ENCODE results near the gene EPHB2.

The EPHB2 gene

DNA sequence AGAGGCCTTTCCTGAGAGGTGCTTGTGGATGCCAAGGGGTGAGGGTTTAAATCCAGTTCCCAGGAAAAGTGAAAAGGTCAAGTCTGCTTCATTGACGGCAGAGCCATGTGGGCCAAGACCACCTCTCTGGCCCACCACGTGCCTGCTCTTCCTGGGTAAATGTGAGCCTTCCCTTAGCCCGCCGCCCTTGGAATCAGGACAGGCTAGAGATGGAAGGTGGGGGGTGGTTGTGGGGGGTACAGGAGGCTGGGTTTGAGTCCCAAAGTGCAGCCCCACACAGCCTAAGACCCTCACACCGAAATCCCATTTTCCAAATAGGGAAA is 104.4 kb downstream of the EPHB2 start:
- DNase-seq (ENCODE audit: insufficient read length, low spot score) (no peak), FAIRE-seq (no peak)
- TF ChIP-seq POLR2AphosphoS5 (IDR thresholded peaks at IDR 0.05; ENCODE audit: low read depth, low read length): no peak
- TF ChIP-seq POLR2A (IDR thresholded peaks at IDR 0.05; ENCODE audit: low read depth, low read length): no peak
- TF ChIP-seq PAX5 (IDR thresholded peaks at IDR 0.05; ENCODE audit: insufficient read depth, low read length, severe bottlenecking): no peak
- no peak for TF ChIP-seq TAF1 (IDR thresholded peaks at IDR 0.05; ENCODE audit: low read depth, low read length)
- no peak for TF ChIP-seq POU2F2 (IDR thresholded peaks at IDR 0.05; ENCODE audit: low read depth, low read length)
- TF ChIP-seq SPI1 (IDR thresholded peaks at IDR 0.05; ENCODE audit: low read depth, low read length): no peak

DNA sequence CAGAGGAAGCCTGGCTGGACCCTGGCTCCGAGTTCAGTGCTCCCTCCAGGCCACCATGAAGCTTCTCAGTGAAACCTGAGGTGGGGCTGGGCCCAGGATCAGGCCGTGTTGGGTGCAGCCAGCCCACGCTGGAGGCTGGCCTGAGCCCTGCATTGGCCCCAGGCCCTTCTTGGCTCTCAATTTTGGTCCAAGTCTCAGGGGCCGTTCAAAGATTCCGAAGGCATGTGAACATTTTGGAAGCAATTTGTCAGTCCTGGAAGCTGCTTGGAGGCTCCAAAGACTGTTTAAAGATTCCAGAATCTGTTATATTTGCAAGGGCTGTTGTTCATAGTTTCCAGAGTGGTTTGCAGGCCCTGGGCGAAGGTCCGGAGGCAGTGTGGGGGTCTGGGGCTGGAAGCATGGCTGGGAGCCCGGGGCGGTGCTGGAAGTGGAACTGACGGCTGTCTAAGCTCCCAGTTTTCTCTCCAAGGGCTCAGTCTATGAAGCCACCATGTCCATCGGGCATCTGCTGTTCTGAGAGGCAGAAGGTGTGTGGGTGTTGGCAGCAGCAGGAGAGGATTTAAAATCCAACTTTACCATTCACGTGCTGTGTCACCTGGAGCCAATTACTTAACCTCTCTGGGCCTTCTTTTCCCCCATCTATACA is 104.9 kb downstream of the EPHB2 start:
- TF ChIP-seq POLR2AphosphoS5 (IDR thresholded peaks at IDR 0.05; ENCODE audit: low read depth, low read length): no peak
- no peak for TF ChIP-seq POLR2A (IDR thresholded peaks at IDR 0.05; ENCODE audit: low read depth, low read length)
- no peak for TF ChIP-seq SPI1 (IDR thresholded peaks at IDR 0.05; ENCODE audit: low read depth, low read length)
- no peak for TF ChIP-seq POU2F2 (IDR thresholded peaks at IDR 0.05; ENCODE audit: low read depth, low read length)
- no peak for TF ChIP-seq TAF1 (IDR thresholded peaks at IDR 0.05; ENCODE audit: low read depth, low read length)
- TF ChIP-seq PAX5 (IDR thresholded peaks at IDR 0.05; ENCODE audit: insufficient read depth, low read length, severe bottlenecking): no peak
- FAIRE-seq: no peak
- no peak for DNase-seq (ENCODE audit: insufficient read length, low spot score)

DNA sequence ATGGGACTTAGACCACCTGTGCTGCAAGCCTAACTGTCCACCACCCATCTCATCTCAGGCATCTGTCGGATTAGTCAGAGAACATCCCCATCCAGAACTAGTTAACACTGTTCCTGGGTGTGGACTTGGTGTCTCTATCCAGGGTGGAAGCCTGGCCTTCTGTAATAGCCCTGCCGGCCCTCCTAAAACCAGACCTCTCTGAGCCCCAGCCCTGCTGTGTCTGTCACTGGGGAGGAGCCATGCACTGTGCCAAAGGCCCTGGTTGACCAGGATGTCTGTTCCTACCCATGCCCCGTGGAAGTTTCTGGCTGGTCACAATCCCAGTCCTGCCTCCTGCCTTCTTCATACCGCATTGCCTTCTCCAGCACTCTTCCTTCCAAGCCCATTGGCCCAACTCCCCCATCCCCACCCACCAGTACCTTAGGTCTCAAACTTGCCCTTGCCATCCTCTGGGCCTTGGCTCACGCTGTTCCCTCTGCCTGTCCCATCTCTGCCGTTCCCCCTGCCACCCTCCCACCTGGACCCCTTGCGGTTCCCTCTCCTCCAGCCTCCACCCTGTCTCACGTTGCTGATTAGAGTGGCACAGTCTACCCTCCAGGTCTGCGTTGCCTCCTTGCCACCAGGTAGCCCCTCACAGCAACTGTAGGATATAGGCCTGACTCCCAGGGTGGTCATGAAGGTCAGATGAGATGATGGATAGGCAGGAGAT is 105.6 kb downstream of the EPHB2 start:
- no peak for FAIRE-seq
- TF ChIP-seq POLR2AphosphoS5 (IDR thresholded peaks at IDR 0.05; ENCODE audit: low read depth, low read length) (no peak), POLR2A (IDR thresholded peaks at IDR 0.05; ENCODE audit: low read depth, low read length) (no peak), POU2F2 (IDR thresholded peaks at IDR 0.05; ENCODE audit: low read depth, low read length) (no peak), PAX5 (IDR thresholded peaks at IDR 0.05; ENCODE audit: insufficient read depth, low read length, severe bottlenecking) (no peak), TAF1 (IDR thresholded peaks at IDR 0.05; ENCODE audit: low read depth, low read length) (no peak), SPI1 (IDR thresholded peaks at IDR 0.05; ENCODE audit: low read depth, low read length) (no peak)
- DNase-seq (ENCODE audit: insufficient read length, low spot score): no peak

DNA sequence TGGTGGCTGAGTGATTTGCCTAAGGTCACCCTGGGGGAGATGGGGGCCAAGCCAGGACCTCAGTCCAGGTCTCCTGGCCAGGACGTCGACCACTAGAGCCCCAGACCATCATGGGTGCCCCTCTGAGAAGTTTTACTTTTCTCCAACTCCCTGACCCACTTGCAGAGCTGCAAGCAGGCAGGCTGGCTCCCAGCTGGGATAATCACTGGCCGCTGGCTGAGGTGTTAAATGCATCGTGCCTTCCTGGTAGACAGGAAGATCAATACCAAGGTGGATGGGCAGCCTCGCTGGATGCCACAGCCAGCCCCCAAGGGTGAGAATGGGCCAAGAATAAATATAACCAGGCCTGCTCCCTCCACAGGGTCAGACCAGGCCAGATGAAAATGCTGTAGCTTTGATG is 106.2 kb downstream of the EPHB2 start:
- FAIRE-seq (no peak), DNase-seq (ENCODE audit: insufficient read length, low spot score) (no peak)
- TF ChIP-seq SPI1 (IDR thresholded peaks at IDR 0.05; ENCODE audit: low read depth, low read length): no peak
- TF ChIP-seq PAX5 (IDR thresholded peaks at IDR 0.05; ENCODE audit: insufficient read depth, low read length, severe bottlenecking): no peak
- no peak for TF ChIP-seq POU2F2 (IDR thresholded peaks at IDR 0.05; ENCODE audit: low read depth, low read length)
- TF ChIP-seq POLR2AphosphoS5 (IDR thresholded peaks at IDR 0.05; ENCODE audit: low read depth, low read length): no peak
- no peak for TF ChIP-seq POLR2A (IDR thresholded peaks at IDR 0.05; ENCODE audit: low read depth, low read length)
- no peak for TF ChIP-seq TAF1 (IDR thresholded peaks at IDR 0.05; ENCODE audit: low read depth, low read length)

DNA sequence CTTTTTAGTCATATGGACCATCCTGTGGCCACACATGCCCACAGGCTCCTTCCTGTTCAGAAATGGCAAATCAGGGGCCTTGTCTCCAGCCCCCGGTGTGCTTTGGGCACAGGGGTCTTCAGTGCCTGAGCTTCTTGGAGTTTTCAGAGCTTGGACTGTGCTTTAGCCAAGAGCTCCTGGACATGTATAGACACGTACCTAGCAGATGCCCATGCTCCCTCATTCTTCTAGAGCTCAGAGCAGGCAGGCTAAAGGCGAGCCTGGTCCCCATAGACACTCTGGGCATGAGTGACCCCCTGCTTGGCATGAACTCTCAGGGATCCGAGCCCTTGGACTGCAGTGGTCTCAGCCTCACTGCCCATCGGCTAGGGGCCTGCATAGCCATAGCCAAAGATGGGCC is 106.8 kb downstream of the EPHB2 start:
- DNase-seq (ENCODE audit: insufficient read length, low spot score) (no peak), FAIRE-seq (no peak)
- TF ChIP-seq POU2F2 (IDR thresholded peaks at IDR 0.05; ENCODE audit: low read depth, low read length) (no peak), POLR2AphosphoS5 (IDR thresholded peaks at IDR 0.05; ENCODE audit: low read depth, low read length) (no peak), SPI1 (IDR thresholded peaks at IDR 0.05; ENCODE audit: low read depth, low read length) (no peak), PAX5 (IDR thresholded peaks at IDR 0.05; ENCODE audit: insufficient read depth, low read length, severe bottlenecking) (no peak), TAF1 (IDR thresholded peaks at IDR 0.05; ENCODE audit: low read depth, low read length) (no peak)

DNA sequence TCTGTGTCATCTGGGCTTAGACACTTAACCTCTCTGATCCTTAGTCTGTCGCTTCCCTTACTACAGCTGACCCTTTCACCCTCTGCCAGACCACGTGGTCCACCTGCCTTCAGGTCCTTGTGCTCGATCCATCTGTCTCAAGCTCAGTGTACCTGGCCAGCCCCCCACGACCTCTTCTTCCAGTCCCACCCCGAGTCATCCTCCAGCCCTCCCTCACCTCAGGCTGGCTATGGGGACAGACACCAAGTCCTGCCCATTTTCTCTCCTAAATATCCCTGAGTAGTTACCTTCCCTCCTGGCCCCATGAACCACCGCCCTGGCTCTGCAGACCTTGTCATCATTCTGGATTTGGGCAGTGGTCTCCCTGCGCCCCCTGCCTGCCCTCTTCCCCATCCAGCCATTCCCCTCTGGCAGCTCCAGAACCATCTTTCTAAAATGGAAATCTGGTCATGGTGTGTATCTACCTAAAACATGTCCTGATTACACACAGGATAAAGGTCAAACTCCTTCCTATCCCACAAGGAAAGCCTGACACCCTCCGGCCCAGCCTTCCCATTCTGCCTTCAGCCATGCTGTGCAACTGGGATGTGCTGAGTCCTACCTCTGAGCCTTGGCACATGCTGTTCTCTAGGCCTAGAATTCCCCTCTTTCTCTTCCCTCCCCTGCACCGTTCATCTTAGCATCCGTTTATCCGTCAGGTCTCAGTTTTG is 107.6 kb downstream of the EPHB2 start:
- DNase-seq (ENCODE audit: insufficient read length, low spot score) (no peak), FAIRE-seq (no peak)
- TF ChIP-seq POU2F2 (IDR thresholded peaks at IDR 0.05; ENCODE audit: low read depth, low read length) (no peak), POLR2AphosphoS5 (IDR thresholded peaks at IDR 0.05; ENCODE audit: low read depth, low read length) (no peak), PAX5 (IDR thresholded peaks at IDR 0.05; ENCODE audit: insufficient read depth, low read length, severe bottlenecking) (no peak), SPI1 (IDR thresholded peaks at IDR 0.05; ENCODE audit: low read depth, low read length) (no peak), TAF1 (IDR thresholded peaks at IDR 0.05; ENCODE audit: low read depth, low read length) (no peak), POLR2A (IDR thresholded peaks at IDR 0.05; ENCODE audit: low read depth, low read length) (no peak)

DNA sequence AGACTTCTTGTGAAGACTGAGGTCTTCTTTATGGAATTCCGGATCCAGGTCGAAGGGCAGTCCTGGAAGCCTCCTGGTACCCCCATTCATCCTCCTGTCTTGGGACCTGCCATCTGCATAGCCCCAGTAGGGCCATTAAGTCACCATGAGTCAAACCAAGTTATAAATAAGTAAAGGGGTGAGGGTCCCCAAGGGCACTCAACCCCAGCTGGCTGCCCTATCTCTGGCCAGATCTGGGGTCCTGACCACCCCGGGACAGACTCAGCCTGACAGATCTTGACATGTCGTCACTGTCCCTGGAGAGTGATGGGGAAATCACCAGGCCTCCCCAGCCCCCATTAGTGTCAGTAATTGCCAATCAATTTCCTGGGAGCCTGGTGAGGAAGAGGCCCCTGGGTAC is 108.7 kb downstream of the EPHB2 start:
- no peak for FAIRE-seq
- TF ChIP-seq POU2F2 (IDR thresholded peaks at IDR 0.05; ENCODE audit: low read depth, low read length) (no peak), POLR2A (IDR thresholded peaks at IDR 0.05; ENCODE audit: low read depth, low read length) (no peak), TAF1 (IDR thresholded peaks at IDR 0.05; ENCODE audit: low read depth, low read length) (no peak), POLR2AphosphoS5 (IDR thresholded peaks at IDR 0.05; ENCODE audit: low read depth, low read length) (no peak), SPI1 (IDR thresholded peaks at IDR 0.05; ENCODE audit: low read depth, low read length) (no peak), PAX5 (IDR thresholded peaks at IDR 0.05; ENCODE audit: insufficient read depth, low read length, severe bottlenecking) (no peak)

DNA sequence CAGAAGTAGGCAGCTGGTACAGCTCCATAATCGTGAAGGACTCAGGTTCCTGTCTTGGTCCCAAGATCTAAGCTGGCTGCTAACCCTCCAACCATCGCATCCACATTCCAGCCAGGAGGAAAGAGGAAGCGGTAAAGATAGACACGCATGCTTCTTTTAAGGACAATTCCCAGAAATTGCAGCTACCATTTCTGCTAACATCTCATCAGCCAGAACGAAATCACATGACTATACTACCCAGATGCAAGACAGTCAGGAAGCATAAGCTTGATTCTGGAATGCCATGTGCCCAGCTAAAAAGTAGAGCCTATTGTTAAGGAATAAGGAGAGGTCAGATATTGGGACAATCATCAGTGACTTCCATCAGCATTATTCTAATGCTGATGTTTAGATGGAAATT is 110.4 kb downstream of the EPHB2 start:
- no peak for DNase-seq (ENCODE audit: insufficient read length, low spot score)
- FAIRE-seq: no peak
- no peak for TF ChIP-seq POU2F2 (IDR thresholded peaks at IDR 0.05; ENCODE audit: low read depth, low read length)
- TF ChIP-seq POLR2A (IDR thresholded peaks at IDR 0.05; ENCODE audit: low read depth, low read length): no peak
- no peak for TF ChIP-seq PAX5 (IDR thresholded peaks at IDR 0.05; ENCODE audit: insufficient read depth, low read length, severe bottlenecking)
- TF ChIP-seq TAF1 (IDR thresholded peaks at IDR 0.05; ENCODE audit: low read depth, low read length): no peak

More for the DNA sequence above, 108.7 kb downstream of the EPHB2 start:
- DNase-seq (ENCODE audit: insufficient read length, low spot score): no peak

DNA sequence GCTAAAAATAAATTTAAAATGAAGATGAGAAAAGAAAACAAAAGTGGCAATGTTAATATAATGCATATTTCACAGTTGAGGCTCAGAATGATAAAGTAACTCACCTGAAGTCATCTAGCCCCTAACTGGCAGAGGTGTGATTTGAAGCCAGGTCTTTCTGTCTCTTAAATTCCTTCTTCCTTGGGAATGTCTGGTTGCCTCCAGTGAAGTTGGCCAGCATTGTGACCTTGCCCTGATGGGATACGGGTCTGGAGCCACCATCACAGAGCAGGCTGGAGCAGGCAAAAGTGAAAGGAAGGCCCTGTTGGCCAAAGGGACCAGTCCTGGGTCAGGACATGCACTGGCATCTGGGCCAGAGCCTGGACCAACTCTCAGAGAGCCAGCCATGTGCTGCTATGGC is 111.7 kb downstream of the EPHB2 start:
- TF ChIP-seq POLR2A (IDR thresholded peaks at IDR 0.05; ENCODE audit: low read depth, low read length): no peak
- TF ChIP-seq TAF1 (IDR thresholded peaks at IDR 0.05; ENCODE audit: low read depth, low read length): no peak
- TF ChIP-seq PAX5 (IDR thresholded peaks at IDR 0.05; ENCODE audit: insufficient read depth, low read length, severe bottlenecking): no peak
- TF ChIP-seq POLR2AphosphoS5 (IDR thresholded peaks at IDR 0.05; ENCODE audit: low read depth, low read length): no peak
- no peak for TF ChIP-seq SPI1 (IDR thresholded peaks at IDR 0.05; ENCODE audit: low read depth, low read length)
- TF ChIP-seq POU2F2 (IDR thresholded peaks at IDR 0.05; ENCODE audit: low read depth, low read length): no peak
- DNase-seq (ENCODE audit: insufficient read length, low spot score) (no peak), FAIRE-seq (no peak)
